H1 (cell line): ENCODE measurements around the gene RESF1. TPM values are rescaled to one million over a fixed set of nuclear protein-coding genes. Genes with fewer than 3 reads are reported as not detected.

Experiments used
- CTCF ChIA-PET: fragments of 300-600 bp; sonication (Branson Sonifier 250); formaldehyde crosslinking; loops from one replicate; lab custom pipeline; 2021; ENCODE audit not compliant: partially characterized antibody; lab: Charles Lee
- POLR2A ChIA-PET: fragments of 300-600 bp; sonication (Branson Sonifier 250); formaldehyde crosslinking; loops from one replicate; lab custom pipeline; 2021; ENCODE audit warnings: inconsistent platforms; ENCODE audit not compliant: partially characterized antibody; lab: Charles Lee
- DNase-seq, 2 experiments: peaks; one replicate each; pipeline versions ENCODE4 v3.0.0 to v3.0.0-alpha.2; 2010 to 2022; ENCODE audit warnings: low spot score in 2 of 2, low read depth in 1 of 2, mixed read lengths in 1 of 2
- FAIRE-seq: peaks from 2 replicates; lab custom pipeline; 2011; peaks lifted over from hg19 to GRCh38; lab: Jason Lieb, UNC
- H2AFZ ChIP-seq: 2 replicates; pipeline ENCODE4 v1.8.1; 2012; ENCODE audit warnings: low read length, inconsistent platforms
- H2AK5ac ChIP-seq: 2 replicates; pipeline ENCODE4 v1.6.1; 2013; ENCODE audit warnings: low read depth, low read length
- H2BK120ac ChIP-seq: replicated peaks from 2 replicates; pipeline ENCODE3; 2013; ENCODE audit warnings: low read depth, low read length, inconsistent platforms
- H2BK12ac ChIP-seq: 2 replicates; pipeline ENCODE4 v1.6.1; 2013; ENCODE audit warnings: low read depth, low read length
- H2BK15ac ChIP-seq: 2 replicates; pipeline ENCODE4 v1.6.1; 2013; ENCODE audit warnings: low read length
- H2BK20ac ChIP-seq: 2 replicates; pipeline ENCODE4 v1.6.1; 2013; ENCODE audit warnings: low read length
- H2BK5ac ChIP-seq: 2 replicates; pipeline ENCODE4 v1.6.1; 2013; ENCODE audit warnings: low read depth, low read length
- H3K14ac ChIP-seq: 2 replicates; pipeline ENCODE4 v1.6.1; 2013; ENCODE audit warnings: inconsistent platforms; ENCODE audit not compliant: insufficient read length
- H3K18ac ChIP-seq: 2 replicates; pipeline ENCODE4 v1.6.1; 2013; ENCODE audit warnings: low read length; ENCODE audit errors: extremely low read depth
- H3K23ac ChIP-seq: 2 replicates; pipeline ENCODE4 v1.6.1; 2013; ENCODE audit warnings: inconsistent platforms; ENCODE audit not compliant: insufficient read length
- H3K23me2 ChIP-seq: 2 replicates; pipeline ENCODE4 v1.6.1; 2013; ENCODE audit warnings: low read depth, low read length
- H3K27ac ChIP-seq: 2 replicates; pipeline ENCODE4 v1.6.1; 2011; ENCODE audit warnings: low read depth, low read length, inconsistent platforms
- H3K27me3 ChIP-seq, 4 experiments: replicated peaks in 1 of 4; 1 replicate in 1 of 4; 2 replicates in 3 of 4; pipeline versions ENCODE4 v1.6.1 to v1.8.1; 2011 to 2013; ENCODE audit warnings: low read length in 3 of 4, mild to moderate bottlenecking in 3 of 4, inconsistent platforms in 2 of 4, mixed read lengths in 2 of 4, moderate library complexity in 1 of 4; ENCODE audit not compliant: control insufficient read depth in 3 of 4, insufficient read depth in 3 of 4; ENCODE audit errors: extremely low read depth in 1 of 4
- H3K36me3 ChIP-seq, 4 experiments: 2 replicates each; pipeline versions ENCODE4 v1.6.1 to v1.8.1; 2011 to 2013; ENCODE audit warnings: mild to moderate bottlenecking in 4 of 4, low read length in 3 of 4, moderate library complexity in 2 of 4, control low read depth in 1 of 4, inconsistent platforms in 1 of 4; ENCODE audit not compliant: insufficient read depth in 4 of 4, control insufficient read depth in 2 of 4
- H3K4ac ChIP-seq: replicated peaks from 2 replicates; pipeline ENCODE3; 2013; ENCODE audit warnings: low read length, low read depth, mixed read lengths, inconsistent platforms; ENCODE audit not compliant: insufficient read length
- H3K4me1 ChIP-seq, 4 experiments: replicated peaks in 1 of 4; 1 replicate in 1 of 4; 2 replicates in 3 of 4; pipeline versions ENCODE4 v1.6.1 to v1.8.1; 2011 to 2013; ENCODE audit warnings: low read length in 3 of 4, inconsistent platforms in 2 of 4, mixed read lengths in 1 of 4; ENCODE audit not compliant: insufficient read depth in 4 of 4, control insufficient read depth in 3 of 4
- H3K4me2 ChIP-seq, 2 experiments: 2 replicates each; pipeline versions ENCODE4 v1.6.1 to v1.8.1; 2011 to 2013; ENCODE audit warnings: low read depth in 2 of 2, low read length in 2 of 2, control low read depth in 1 of 2, inconsistent platforms in 1 of 2, mild to moderate bottlenecking in 1 of 2; ENCODE audit not compliant: insufficient read depth in 1 of 2
- H3K4me3 ChIP-seq, 4 experiments: fragments of 200-600, 300-600 bp in 1 of 4; sonication (generic), shearing (Covaris generic), sonication (Bioruptor Twin) in 1 of 4; 2 replicates each; pipeline versions ENCODE4 v1.5.1 to v1.8.1; 2011 to 2016; ENCODE audit warnings: low read length in 4 of 4, low read depth in 3 of 4, control low read depth in 2 of 4, inconsistent platforms in 2 of 4, mild to moderate bottlenecking in 2 of 4, mixed read lengths in 1 of 4, moderate library complexity in 1 of 4; ENCODE audit not compliant: insufficient read depth in 2 of 4; ENCODE audit errors: extremely low read depth in 1 of 4
- H3K56ac ChIP-seq: replicated peaks from 2 replicates; pipeline ENCODE3; 2013; ENCODE audit warnings: low read depth, mild to moderate bottlenecking, mixed read lengths, low read length, inconsistent platforms; ENCODE audit not compliant: insufficient read length
- H3K79me1 ChIP-seq: 2 replicates; pipeline ENCODE4 v1.6.1; 2013; ENCODE audit warnings: low read depth, low read length, control low read depth
- H3K79me2 ChIP-seq, 2 experiments: 2 replicates each; pipeline versions ENCODE4 v1.6.1 to v1.8.1; 2012 to 2013; ENCODE audit warnings: low read length in 2 of 2, mild to moderate bottlenecking in 2 of 2, inconsistent platforms in 1 of 2; ENCODE audit not compliant: insufficient read depth in 2 of 2, control insufficient read depth in 1 of 2
- H3K9ac ChIP-seq, 4 experiments: replicated peaks in 1 of 4; 1 replicate in 1 of 4; 2 replicates in 3 of 4; pipeline versions ENCODE4 v1.6.1 to v1.8.1; 2011 to 2013; ENCODE audit warnings: low read depth in 3 of 4, low read length in 3 of 4, control low read depth in 2 of 4, mild to moderate bottlenecking in 2 of 4, moderate library complexity in 2 of 4, inconsistent platforms in 1 of 4; ENCODE audit errors: extremely low read depth in 1 of 4
- H3K9me3 ChIP-seq, 2 experiments: 2 replicates each; pipeline versions ENCODE4 v1.6.1 to v1.8.1; 2012 to 2013; ENCODE audit warnings: mild to moderate bottlenecking in 2 of 2, moderate library complexity in 2 of 2, control low read depth in 1 of 2, inconsistent platforms in 1 of 2, low read depth in 1 of 2, low read length in 1 of 2, mixed read lengths in 1 of 2; ENCODE audit not compliant: insufficient read depth in 2 of 2
- H4K20me1 ChIP-seq, 2 experiments: replicated peaks in 1 of 2; 2 replicates each; pipeline versions ENCODE3 to v1.8.1; 2011 to 2013; ENCODE audit warnings: inconsistent platforms in 2 of 2, low read length in 2 of 2, mild to moderate bottlenecking in 1 of 2; ENCODE audit not compliant: insufficient read depth in 2 of 2, control insufficient read depth in 1 of 2
- H4K5ac ChIP-seq: 2 replicates; pipeline ENCODE4 v1.6.1; 2013; ENCODE audit warnings: low read length, low read depth, mixed read lengths, inconsistent platforms; ENCODE audit not compliant: insufficient read length
- H4K8ac ChIP-seq: 2 replicates; pipeline ENCODE4 v1.8.0; 2013; ENCODE audit warnings: mild to moderate bottlenecking, moderate library complexity, low read length, inconsistent platforms; ENCODE audit not compliant: insufficient read depth; ENCODE audit errors: extremely low read depth
- H4K91ac ChIP-seq: replicated peaks from 2 replicates; pipeline ENCODE3; 2013; ENCODE audit warnings: low read length, mixed read lengths, inconsistent platforms; ENCODE audit not compliant: insufficient read length
- BRCA1 ChIP-seq: IDR thresholded peaks from 2 replicates; pipeline ENCODE4 v1.6.1; 2012; ENCODE audit warnings: low read depth, low read length, improper control_type of control experiment
- CBX5 ChIP-seq: fragments of 300-800, 300-1000 bp; sonication (generic); IDR thresholded peaks from 2 replicates; pipeline ENCODE4 v1.7.1; 2016; ENCODE audit warnings: antibody characterized with exemption, low read length, low read depth
- CEBPB ChIP-seq: IDR thresholded peaks from 2 replicates; pipeline ENCODE4 v1.6.1; 2012; ENCODE audit warnings: low read depth, low read length
- NRF1 ChIP-seq: IDR thresholded peaks from 2 replicates; pipeline ENCODE4 v1.6.1; 2011; ENCODE audit warnings: mild to moderate bottlenecking, low read depth, low read length, improper control_type of control experiment
- POLR2AphosphoS5 ChIP-seq: IDR thresholded peaks from 2 replicates; pipeline ENCODE4 v1.6.1; 2011; ENCODE audit warnings: low read depth, low read length
- RBBP5 ChIP-seq: IDR thresholded peaks from 2 replicates; pipeline ENCODE4 v1.7.1; 2012; ENCODE audit warnings: low read depth, mild to moderate bottlenecking, inconsistent platforms, low read length, moderate library complexity, borderline replicate concordance
- SP4 ChIP-seq: IDR thresholded peaks from 2 replicates; pipeline ENCODE4 v1.6.1; 2012; ENCODE audit warnings: low read length, inconsistent platforms
- SUZ12 ChIP-seq: fragments of 200-600 bp; sonication (generic); IDR thresholded peaks from 2 replicates; pipeline ENCODE4 v1.6.1; 2012; ENCODE audit warnings: mild to moderate bottlenecking, inconsistent platforms, low read length, moderate library complexity, mixed read lengths
- TEAD4 ChIP-seq: IDR thresholded peaks from 2 replicates; pipeline ENCODE4 v1.6.1; 2012; ENCODE audit warnings: low read depth, low read length, inconsistent platforms, mixed read lengths
- WGBS, 2 experiments: shearing (Covaris generic) in 1 of 2; methylation state at CpG; one replicate each; pipeline versions ENCODE4 v1.1.6 to v1.1.7; 2013 to 2015; ENCODE audit warnings: low lambda C conversion rate in 2 of 2, mixed read lengths in 2 of 2, inconsistent platforms in 1 of 2, low coverage in 1 of 2, missing lambda C conversion rate in 1 of 2; ENCODE audit not compliant: insufficient replicate concordance in 2 of 2, insufficient coverage in 1 of 2, insufficient read length in 1 of 2; ENCODE audit errors: extremely low coverage in 1 of 2, missing lambda C conversion rate in 1 of 2; 5-methylcytosine and 5-hydroxymethylcytosine counted together
- polyA plus RNA-seq, 7 experiments: library from polyadenylated mRNA; depleted of rRNA in 3 of 7; stranded (reverse) in 5 of 7; unstranded in 2 of 7; fragments of >200 nt in 5 of 7; fragments of 200-250 nt in 2 of 7; gene quantifications; 1 replicate in 5 of 7; 2 replicates in 1 of 7; 4 replicates in 1 of 7; pipeline versions ENCODE4 v1.2.1 to v1.2.3, GENCODE V29; 2011 to 2013; ENCODE audit warnings: missing spikeins in 2 of 7, mixed read lengths in 2 of 7
- total RNA-seq: library from RNA; stranded (reverse); fragmentation: NEBNext Ultra II Directional; extraction: Animal tissue kit (Norgen Biotek cat#: 25700); gene quantifications from 2 replicates; pipeline ENCODE4 v1.2.1, GENCODE V29; 2021
- TF ChIP-seq, protein P1 (sequence below), 3 experiments: IDR thresholded peaks; 1 replicate in 2 of 3; 2 replicates in 1 of 3; pipeline versions ENCODE4 v1.5.1 to v1.6.1; 2011; ENCODE audit warnings: low read length in 3 of 3, mild to moderate bottlenecking in 3 of 3, inconsistent platforms in 2 of 3, low read depth in 1 of 3, moderate library complexity in 1 of 3; ENCODE audit not compliant: insufficient read depth in 1 of 3; ENCODE audit errors: control extremely low read depth in 1 of 3

RESF1 gene
- total and polyA plus RNA-seq, 2 of the 8 experiments (the other 6 are each of a cell fraction or from before 2014, with no cell fraction given): 64.3 to 128 TPM

- Histone ChIP-seq H4K5ac (no peak overlapping the region), H2BK15ac (no peak overlapping the region), H2BK12ac (no peak overlapping the region), H4K20me1 (no peaks in the 10 kb centered on the region), H3K4ac (no peak overlapping the region), H3K23me2 (no peaks in the 10 kb centered on the region), H2AK5ac (no peak overlapping the region), H3K4me2 (no peak overlapping the region), H2BK20ac (no peak overlapping the region), H4K91ac (no peak overlapping the region), H3K56ac (no peak overlapping the region), H3K27me3 (no peaks in the 10 kb centered on the region), H3K9ac (no peak overlapping the region), H2BK5ac (no peak overlapping the region), H3K79me1 (no peaks in the 10 kb centered on the region), H3K79me2 (no peaks in the 10 kb centered on the region), H3K18ac (no peak overlapping the region), H3K27ac (no peak overlapping the region), H4K8ac (no peak overlapping the region), H2BK120ac (no peak overlapping the region), H3K36me3 (no peaks in the 10 kb centered on the region; a peak in 1 of 8 replicates), H3K4me3 (no peak overlapping the region), H3K23ac (no peak overlapping the region), H3K9me3 (peaks cover 9 to 31% of the 10 kb centered on the region in 2 experiments; a peak in 3 of 4 replicates), H2AFZ (no peak overlapping the region), H3K4me1 (no peaks in the 10 kb centered on the region), H3K14ac (no peak overlapping the region)
- 93% methylated on average over 4 of the region's 4 CpGs; no CpG with 5 or more reads in 1 of the 2 experiments for WGBS, 2 experiments
- DNase-seq (no peak), FAIRE-seq (no peak)
- ChIA-PET POLR2A (no interaction called here), CTCF (no interaction called here)
- no peak for TF ChIP-seq NRF1
- TF ChIP-seq BRCA1: no peak
- no peak for TF ChIP-seq CBX5
- no peak for TF ChIP-seq TEAD4
- no peak for TF ChIP-seq POLR2AphosphoS5
- TF ChIP-seq RBBP5: no peak
- no peak for TF ChIP-seq SP4
- TF ChIP-seq SUZ12: no peak
- no peak for TF ChIP-seq CEBPB
- TF ChIP-seq, protein P1, sequence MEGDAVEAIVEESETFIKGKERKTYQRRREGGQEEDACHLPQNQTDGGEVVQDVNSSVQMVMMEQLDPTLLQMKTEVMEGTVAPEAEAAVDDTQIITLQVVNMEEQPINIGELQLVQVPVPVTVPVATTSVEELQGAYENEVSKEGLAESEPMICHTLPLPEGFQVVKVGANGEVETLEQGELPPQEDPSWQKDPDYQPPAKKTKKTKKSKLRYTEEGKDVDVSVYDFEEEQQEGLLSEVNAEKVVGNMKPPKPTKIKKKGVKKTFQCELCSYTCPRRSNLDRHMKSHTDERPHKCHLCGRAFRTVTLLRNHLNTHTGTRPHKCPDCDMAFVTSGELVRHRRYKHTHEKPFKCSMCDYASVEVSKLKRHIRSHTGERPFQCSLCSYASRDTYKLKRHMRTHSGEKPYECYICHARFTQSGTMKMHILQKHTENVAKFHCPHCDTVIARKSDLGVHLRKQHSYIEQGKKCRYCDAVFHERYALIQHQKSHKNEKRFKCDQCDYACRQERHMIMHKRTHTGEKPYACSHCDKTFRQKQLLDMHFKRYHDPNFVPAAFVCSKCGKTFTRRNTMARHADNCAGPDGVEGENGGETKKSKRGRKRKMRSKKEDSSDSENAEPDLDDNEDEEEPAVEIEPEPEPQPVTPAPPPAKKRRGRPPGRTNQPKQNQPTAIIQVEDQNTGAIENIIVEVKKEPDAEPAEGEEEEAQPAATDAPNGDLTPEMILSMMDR (IDR thresholded peaks at IDR 0.05; ENCODE audit: control extremely low read depth in 1 of 3, insufficient read depth in 1 of 3, low read depth in 1 of 3, low read length in 3 of 3): no peak
These were observed 14.9 kb upstream of the RESF1 start for GRCh38 chr12:31944299-31944698.
